HepG2 (cell line): ENCODE results near the gene NR1H2. TPM values are rescaled to one million over a fixed set of nuclear protein-coding genes. Genes with fewer than 3 reads are reported as not detected.

Experiments
- ATAC-seq: fragments of 200-7000 bp; cut with Tn5 transposase; 3 replicates; pipeline ENCODE4 v1.9.1; 2020; ENCODE audit warnings: mild to moderate bottlenecking, moderate library complexity
- BruUV-seq: library from RNA; stranded (reverse); fragments of 400-500 nt; replicated peaks from 2 replicates; lab custom pipeline; 2021; lab: Mats Ljungman, UMichigan
- CTCF ChIA-PET: fragments of 300-600 bp; formaldehyde crosslinking; extraction: SDS; loops from one replicate; lab custom pipeline; 2021; ENCODE audit warnings: low total read pairs, inconsistent platforms, low intra/inter-chr PET ratio; lab: Yijun Ruan, JAX
- POLR2A ChIA-PET: fragments of 350-600 bp; sonication (Branson Sonifier 250); formaldehyde crosslinking; loops from one replicate; lab custom pipeline; 2020; ENCODE audit warnings: antibody characterized with exemption, inconsistent platforms; lab: Yijun Ruan, JAX
- DNase-seq: peaks from one replicate; pipeline ENCODE4 v3.0.0-alpha.2; 2015; ENCODE audit warnings: low spot score
- FAIRE-seq: peaks from 3 replicates; lab custom pipeline; 2011; peaks lifted over from hg19 to GRCh38; lab: Jason Lieb, UNC
- H2AFZ ChIP-seq: one replicate; pipeline ENCODE4 v1.6.1; 2011; ENCODE audit warnings: low read length, inconsistent platforms
- H3K27ac ChIP-seq: fragments of 300-600 bp; 3 replicates; pipeline ENCODE4 v1.8.0; 2011; ENCODE audit warnings: mixed run types, mild to moderate bottlenecking, mixed read lengths, low read length, inconsistent platforms; ENCODE audit not compliant: insufficient read depth; ENCODE audit errors: extremely low read length
- H3K27me3 ChIP-seq, 2 experiments: fragments of 200-600 bp in 1 of 2; 2 replicates in 1 of 2; 3 replicates in 1 of 2; pipeline versions ENCODE4 v1.6.0 to v1.8.0; 2011; ENCODE audit warnings: low read length in 2 of 2, mild to moderate bottlenecking in 2 of 2, moderate library complexity in 2 of 2, inconsistent platforms in 1 of 2; ENCODE audit not compliant: insufficient read depth in 2 of 2, control insufficient read depth in 1 of 2
- H3K36me3 ChIP-seq, 2 experiments: fragments of 200-600 bp in 1 of 2; replicated peaks in 1 of 2; 2 replicates in 1 of 2; 3 replicates in 1 of 2; pipeline versions ENCODE4 v1.5.1 to v1.8.0; 2011; ENCODE audit warnings: low read length in 2 of 2, inconsistent platforms in 1 of 2; ENCODE audit not compliant: insufficient read depth in 2 of 2, control insufficient read depth in 1 of 2
- H3K4me1 ChIP-seq: 2 replicates; pipeline ENCODE4 v1.5.1; 2012; ENCODE audit warnings: low read length, inconsistent platforms; ENCODE audit not compliant: insufficient read depth
- H3K4me2 ChIP-seq: 2 replicates; pipeline ENCODE4 v1.6.0; 2011; ENCODE audit warnings: low read depth, low read length, inconsistent platforms
- H3K4me3 ChIP-seq, 3 experiments: fragments of 200-600 bp in 1 of 3; sonication (generic), shearing (Covaris generic) in 1 of 3; replicated peaks in 1 of 3; 2 replicates each; pipeline ENCODE4 v1.5.1; 2011 to 2016; ENCODE audit warnings: low read length in 3 of 3, inconsistent platforms in 2 of 3, low read depth in 2 of 3, mild to moderate bottlenecking in 2 of 3, control low read depth in 1 of 3, mixed read lengths in 1 of 3; ENCODE audit not compliant: insufficient read depth in 1 of 3
- H3K79me2 ChIP-seq: one replicate; pipeline ENCODE4 v1.6.1; 2011; ENCODE audit warnings: low read length, inconsistent platforms; ENCODE audit not compliant: insufficient read depth
- H3K9ac ChIP-seq: 2 replicates; pipeline ENCODE4 v1.6.0; 2011; ENCODE audit warnings: mild to moderate bottlenecking, low read depth, low read length, inconsistent platforms; ENCODE audit not compliant: insufficient read depth
- H3K9me3 ChIP-seq: 2 replicates; pipeline ENCODE4 v1.5.1; 2012; ENCODE audit warnings: mild to moderate bottlenecking, low read length
- H4K20me1 ChIP-seq: 2 replicates; pipeline ENCODE4 v1.6.0; 2011; ENCODE audit warnings: inconsistent platforms, mild to moderate bottlenecking, low read length, moderate library complexity; ENCODE audit not compliant: insufficient read depth
- ASH2L ChIP-seq: fragments of 300-600, 200-600 bp; sonication (generic); IDR thresholded peaks from 2 replicates; pipeline ENCODE4 v1.7.0; 2017; ENCODE audit warnings: low read depth, mild to moderate bottlenecking, moderate library complexity, mixed read lengths, low read length; ENCODE audit not compliant: insufficient read length
- ATRX ChIP-seq: sonication (generic); formaldehyde crosslinking; IDR thresholded peaks from 2 replicates; pipeline ENCODE4 v1.4.0; 2020; ENCODE audit warnings: missing genetic modification reagents, borderline replicate concordance
- DR1 ChIP-seq: sonication (generic); formaldehyde crosslinking; IDR thresholded peaks from 2 replicates; pipeline ENCODE4 v1.8.0; 2021; ENCODE audit warnings: mild to moderate bottlenecking, missing genetic modification reagents, inconsistent platforms
- ERF ChIP-seq: IDR thresholded peaks from 2 replicates; pipeline ENCODE4 v1.6.1; 2018; ENCODE audit warnings: missing biosample characterization, missing genetic modification reagents
- MZF1 ChIP-seq: sonication (generic); formaldehyde crosslinking; IDR thresholded peaks from 2 replicates; pipeline ENCODE4 v1.8.1; 2023; ENCODE audit warnings: mild to moderate bottlenecking, missing genetic modification reagents, borderline replicate concordance
- ZBTB3 ChIP-seq: sonication (generic); formaldehyde crosslinking; IDR thresholded peaks from 2 replicates; pipeline ENCODE4 v1.4.0; 2020; ENCODE audit warnings: low read depth, mild to moderate bottlenecking, moderate library complexity, missing genetic modification reagents, borderline replicate concordance
- ZNF367 ChIP-seq: sonication (generic); formaldehyde crosslinking; IDR thresholded peaks from 2 replicates; pipeline ENCODE4 v1.4.0; 2020; ENCODE audit warnings: missing genetic modification reagents, borderline replicate concordance
- ZNF501 ChIP-seq: sonication (generic); formaldehyde crosslinking; IDR thresholded peaks from 2 replicates; pipeline ENCODE4 v1.5.1; 2020; ENCODE audit warnings: mild to moderate bottlenecking, moderate library complexity, missing genetic modification reagents
- ZNF782 ChIP-seq: sonication (generic); formaldehyde crosslinking; IDR thresholded peaks from 2 replicates; pipeline ENCODE4 v1.4.0; 2020; ENCODE audit warnings: missing genetic modification reagents, mild to moderate bottlenecking, borderline replicate concordance
- WGBS: methylation state at CpG from one replicate; pipeline ENCODE4 v1.1.6; 2017; ENCODE audit warnings: low lambda C conversion rate; 5-methylcytosine and 5-hydroxymethylcytosine counted together
- in situ Hi-C: cut with HindIII; loops from 2 replicates; pipeline ENCODE4 v1.10.0; 2017; ENCODE audit warnings: low pct_unique_long_range_greater_than_20kb; ENCODE audit not compliant: extremely low pct_ligation_motif_present
- intact Hi-C: fragments of 100-400 bp; cut with micrococcal nuclease; formaldehyde crosslinking; loops from one replicate; pipeline ENCODE4 v1.10.0; 2022; ENCODE audit not compliant: unreplicated experiment
- polyA plus RNA-seq, 8 experiments: library from polyadenylated mRNA; depleted of rRNA in 3 of 8; stranded (reverse) in 7 of 8; unstranded in 1 of 8; fragments of >200 nt; fragmentation: Illumina TruSeq in 4 of 8; extraction: Trizol in 4 of 8; gene quantifications; 2 replicates each; pipeline versions ENCODE4 v1.2.1 to v1.2.3, GENCODE V29; 2011 to 2016; ENCODE audit warnings: low read depth in 4 of 8, missing spikeins in 1 of 8, mixed read lengths in 1 of 8; ENCODE audit not compliant: insufficient read depth in 1 of 8
- total RNA-seq, 5 experiments: library from RNA; depleted of rRNA; stranded (reverse); fragments of >200 nt; fragmentation: Illumina TruSeq; extraction: Trizol; gene quantifications; 2 replicates each; pipeline ENCODE4 v1.2.3, GENCODE V29; 2016; ENCODE audit warnings: low read depth in 1 of 5

NR1H2 gene
- total and polyA plus RNA-seq, 2 of the 13 experiments (the other 11 are each of a cell fraction or from before 2014, with no cell fraction given) = 10.3 to 13.5 TPM

GRCh38 chr19:50365434-50366306, 10.6 kb upstream of the NR1H2 start, which contains the start of gene NAPSA:
Gene NAPSA, minus strand, starts transcription at chr19:50365639. Its CDS starts 18 bp downstream, at chr19:50365621.
- Histone ChIP-seq H3K27ac (no peak within 1 kb of the TSS), H3K27me3 (no peaks in the 10 kb centered on the region), H3K36me3 (no peaks in the 10 kb centered on the region), H3K4me1 (peaks cover 13% of the 10 kb centered on the region), H3K79me2 (no peaks in the 10 kb centered on the region), H3K9ac (no peak within 1 kb of the TSS), H4K20me1 (no peaks in the 10 kb centered on the region), H3K4me3 (no peak within 1 kb of the TSS), H3K9me3 (no peaks in the 10 kb centered on the region)
- no peak for FAIRE-seq
- ATAC-seq = no peak
- ChIA-PET POLR2A (no interaction called here), CTCF (interaction anchor here (4.6 kb wide), 1 partner anchor 113 kb away, joined by 71 read pairs; no protein-coding TSS in a partner anchor)
- in situ Hi-C loops = loop anchor here (25.0 kb wide), 1 partner anchor 422 kb away; the partner anchor contains the start of gene ACP4
- WGBS = 32% methylated on average over 9 of the region's 11 CpGs
- BruUV-seq = no TSS peak
- intact Hi-C loops = no loop called here
- TF ChIP-seq ZBTB3 (no peak), MZF1 (CRISPR knock-in tag) (no peak), DR1 (CRISPR knock-in tag) (no peak), ATRX (no peak), ASH2L (no peak), ZNF501 (CRISPR knock-in tag) (no peak), ZNF782 (no peak), ZNF367 (no peak), ERF (CRISPR knock-in tag) (no peak)
- TF ChIP-seq, all 625 proteins: peak for 0
- Histone ChIP-seq H3K4me2 (no peak within 1 kb of the TSS), H2AFZ (no peak within 1 kb of the TSS)
- no peak for DNase-seq
